IPS-15b (cell line): ENCODE results near the gene SP140L.
"Not testable (repeated sequence)": the region's sequence is repeated elsewhere in the genome, so short reads cannot be mapped to it uniquely, and the experiment has no call there.

Experiments
- H3K27me3 ChIP-seq: one replicate; pipeline ENCODE4 v1.6.1; 2013; ENCODE audit warnings: low read length; ENCODE audit not compliant: control insufficient read depth, insufficient read depth
- H3K36me3 ChIP-seq: one replicate; pipeline ENCODE4 v1.6.1; 2013; ENCODE audit warnings: low read length; ENCODE audit not compliant: control insufficient read depth, insufficient read depth
- H3K4me1 ChIP-seq: one replicate; pipeline ENCODE4 v1.6.1; 2013; ENCODE audit warnings: mild to moderate bottlenecking, low read length; ENCODE audit not compliant: control insufficient read depth, insufficient read depth
- H3K4me3 ChIP-seq: one replicate; pipeline ENCODE4 v1.5.1; 2013; ENCODE audit warnings: low read depth, low read length
- H3K9ac ChIP-seq: one replicate; pipeline ENCODE4 v1.6.1; 2013; ENCODE audit warnings: low read depth, mild to moderate bottlenecking, low read length
- H3K9me3 ChIP-seq: one replicate; pipeline ENCODE4 v1.6.1; 2013; ENCODE audit warnings: mild to moderate bottlenecking, low read length; ENCODE audit not compliant: control insufficient read depth, insufficient read depth

Gene SP140L

DNA sequence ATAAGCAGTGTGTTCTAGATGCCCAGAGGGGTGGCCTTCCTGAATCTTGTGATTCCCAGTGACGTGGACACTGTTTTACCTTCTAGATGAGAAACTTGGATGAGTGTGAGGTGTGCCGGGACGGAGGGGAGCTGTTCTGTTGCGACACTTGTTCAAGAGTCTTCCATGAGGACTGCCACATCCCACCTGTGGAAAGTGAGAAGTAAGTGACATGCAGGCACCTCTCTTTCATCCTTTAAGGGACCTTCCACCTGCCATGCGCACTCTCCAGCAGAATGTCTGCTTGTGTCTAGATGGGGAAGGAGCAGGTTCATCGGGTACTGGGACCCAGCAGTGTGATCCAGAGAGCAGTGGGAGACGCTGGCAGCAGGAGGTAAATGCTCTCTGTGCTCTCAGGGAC lies 73.0 kb downstream of the SP140L start:
- Histone ChIP-seq H3K4me3 (no peak overlapping the region), H3K9ac (no peak overlapping the region), H3K4me1 (no peaks in the 10 kb centered on the region), H3K27me3 (no peaks in the 10 kb centered on the region), H3K9me3 (no peaks in the 10 kb centered on the region), H3K36me3 (no peaks in the 10 kb centered on the region)

DNA sequence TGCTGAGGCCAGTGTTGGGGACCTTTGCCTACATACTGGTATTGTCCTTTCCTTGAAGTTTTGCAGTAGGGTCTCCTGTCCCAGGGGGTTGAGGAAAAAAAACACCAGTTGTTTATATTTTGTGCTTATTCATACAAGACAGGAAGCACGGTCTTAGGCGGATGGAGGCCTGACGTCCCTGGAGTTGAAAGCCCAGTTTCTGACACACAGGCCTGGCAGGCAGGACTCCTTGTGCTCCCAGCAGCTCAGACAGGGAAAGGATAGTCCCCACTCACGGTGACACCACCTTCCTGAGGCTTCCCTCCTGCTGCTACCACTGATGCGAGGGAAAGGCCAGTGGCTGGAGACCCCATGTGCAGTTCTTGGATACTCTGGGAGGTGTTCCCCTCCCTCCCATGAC lies 73.5 kb downstream of the SP140L start:
- H3K9ac ChIP-seq = no peak overlapping the region
- no peaks in the 10 kb centered on the region for H3K27me3 ChIP-seq
- H3K4me1 ChIP-seq = no peaks in the 10 kb centered on the region
- no peak overlapping the region for H3K4me3 ChIP-seq
- no peaks in the 10 kb centered on the region for H3K9me3 ChIP-seq
- H3K36me3 ChIP-seq = no peaks in the 10 kb centered on the region

DNA sequence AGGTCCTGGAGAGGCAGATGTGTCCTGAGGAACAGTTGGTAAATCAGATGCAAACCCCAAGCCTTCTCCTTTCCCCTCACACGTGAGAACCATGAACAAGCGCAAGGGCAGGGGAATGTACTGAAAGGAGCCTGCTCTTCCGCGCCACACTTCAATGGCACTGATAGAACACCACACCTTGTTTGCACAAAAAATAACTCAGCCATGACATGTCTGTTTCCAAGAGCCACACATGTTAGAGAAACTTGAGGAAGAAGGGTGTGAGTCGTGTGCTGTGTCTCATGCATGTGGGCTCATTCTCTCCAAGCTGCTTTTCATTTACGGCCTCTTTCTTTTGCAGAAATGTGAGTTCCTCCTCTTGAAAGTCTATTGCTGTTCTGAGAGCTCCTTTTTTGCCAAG lies 74.0 kb downstream of the SP140L start:
- H3K27me3 ChIP-seq, H3K36me3 ChIP-seq, H3K4me1 ChIP-seq, H3K4me3 ChIP-seq, H3K9ac ChIP-seq, H3K9me3 ChIP-seq: not testable (repeated sequence)

DNA sequence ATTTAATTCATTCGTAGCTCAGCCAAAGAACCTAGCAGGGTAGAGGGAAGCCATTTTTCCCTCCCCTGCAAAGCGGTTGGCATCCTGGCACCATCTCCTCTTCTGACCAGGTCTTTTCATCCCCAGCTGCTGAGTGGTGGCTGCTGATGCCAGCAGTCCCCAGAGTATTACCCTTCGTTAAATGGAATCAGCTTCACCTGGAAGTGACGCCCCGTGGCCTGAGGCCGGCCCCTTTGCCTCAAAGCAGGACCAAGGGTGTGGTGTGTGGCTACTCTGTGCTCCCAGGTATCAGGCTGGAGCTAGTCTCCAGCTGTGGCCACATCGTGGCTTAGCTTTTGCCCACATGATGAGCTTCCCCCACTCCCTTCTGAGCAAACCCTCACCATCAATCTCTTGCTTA lies 76.8 kb downstream of the SP140L start:
- H3K36me3 ChIP-seq = no peaks in the 10 kb centered on the region
- no peak overlapping the region for H3K4me3 ChIP-seq
- H3K9me3 ChIP-seq = no peaks in the 10 kb centered on the region
- no peaks in the 10 kb centered on the region for H3K4me1 ChIP-seq
- H3K27me3 ChIP-seq = no peaks in the 10 kb centered on the region
- no peak overlapping the region for H3K9ac ChIP-seq

DNA sequence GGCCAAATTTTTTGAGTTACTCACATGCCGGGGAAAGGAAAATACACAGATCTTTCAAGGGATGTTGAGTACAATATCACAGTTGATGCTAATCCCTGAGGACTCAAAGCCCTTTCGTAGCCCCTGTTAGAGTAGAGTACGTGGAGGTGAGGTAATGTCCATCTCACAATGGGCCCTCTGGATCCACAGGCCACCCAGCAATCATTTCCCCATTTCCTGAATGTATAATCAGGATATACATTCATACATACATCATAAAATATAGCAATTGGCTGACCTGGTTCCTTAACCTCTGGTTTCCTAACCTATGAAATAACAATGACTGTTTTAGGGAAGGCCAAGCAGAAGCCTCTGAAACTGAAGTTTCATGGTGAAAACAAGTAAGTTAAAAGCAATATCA lies 78.8 kb downstream of the SP140L start:
- H3K4me3 ChIP-seq = no peak overlapping the region
- no peaks in the 10 kb centered on the region for H3K4me1 ChIP-seq
- no peaks in the 10 kb centered on the region for H3K9me3 ChIP-seq
- H3K9ac ChIP-seq = no peak overlapping the region
- H3K27me3 ChIP-seq = peaks cover 14% of the 10 kb centered on the region
- H3K36me3 ChIP-seq = no peaks in the 10 kb centered on the region

DNA sequence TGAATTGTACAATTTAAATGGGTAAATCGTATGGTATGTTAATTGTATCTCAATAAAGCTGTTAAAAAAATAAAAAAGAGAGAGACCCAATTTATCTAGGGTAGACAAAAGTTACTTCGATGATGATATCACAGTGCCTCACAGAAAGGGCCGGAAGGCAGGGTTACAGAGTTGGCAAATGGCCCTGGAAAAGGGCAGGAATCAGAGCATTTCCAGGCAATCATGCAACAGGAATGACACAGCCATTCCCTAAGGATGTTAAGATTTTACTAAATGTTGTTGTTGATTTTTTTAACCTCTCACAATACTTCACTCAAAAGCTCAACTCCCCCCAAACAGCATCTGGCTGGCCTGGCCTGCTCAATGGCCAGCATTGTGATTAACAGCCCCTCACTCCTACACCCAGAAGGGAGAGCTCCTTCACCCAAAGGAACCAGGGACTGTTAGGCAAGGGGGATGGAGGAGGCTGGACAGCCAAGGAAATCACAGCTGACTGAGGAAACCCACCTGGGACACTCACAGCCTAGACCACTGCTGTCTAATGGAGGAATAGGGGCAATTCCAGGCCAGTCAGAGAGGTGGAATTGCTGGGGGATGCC lies 81.3 kb downstream of the SP140L start:
- Histone ChIP-seq H3K27me3 (peaks cover 36% of the 10 kb centered on the region), H3K9ac (no peak overlapping the region), H3K4me3 (no peak overlapping the region)

DNA sequence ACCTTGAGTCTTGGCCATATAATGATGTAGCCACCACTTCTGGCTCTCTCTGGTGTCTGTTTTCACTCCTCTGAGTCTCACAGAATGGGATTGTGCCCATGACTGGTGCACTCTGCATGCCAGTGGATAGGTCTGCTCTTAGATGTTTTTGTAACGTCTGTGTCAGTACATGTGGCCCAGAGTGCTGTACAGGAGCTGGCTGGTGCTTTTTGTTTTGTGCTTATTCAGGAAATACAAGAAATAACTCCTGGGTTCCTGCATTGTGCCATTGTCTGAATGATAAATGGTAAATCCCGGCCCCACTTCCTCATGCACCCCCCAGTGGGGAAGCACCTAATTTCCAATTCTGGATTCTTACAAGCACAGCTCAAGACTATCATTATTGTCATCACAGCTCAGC lies 82.3 kb downstream of the SP140L start:
- not testable (repeated sequence) for H3K4me1 ChIP-seq, H3K9me3 ChIP-seq, H3K4me3 ChIP-seq, H3K36me3 ChIP-seq, H3K9ac ChIP-seq
- peaks cover 36% of the 10 kb centered on the region for H3K27me3 ChIP-seq

More for the DNA sequence above, 81.3 kb downstream of the SP140L start:
- Histone ChIP-seq H3K36me3 (no peaks in the 10 kb centered on the region), H3K9me3 (no peaks in the 10 kb centered on the region), H3K4me1 (no peaks in the 10 kb centered on the region)

DNA sequence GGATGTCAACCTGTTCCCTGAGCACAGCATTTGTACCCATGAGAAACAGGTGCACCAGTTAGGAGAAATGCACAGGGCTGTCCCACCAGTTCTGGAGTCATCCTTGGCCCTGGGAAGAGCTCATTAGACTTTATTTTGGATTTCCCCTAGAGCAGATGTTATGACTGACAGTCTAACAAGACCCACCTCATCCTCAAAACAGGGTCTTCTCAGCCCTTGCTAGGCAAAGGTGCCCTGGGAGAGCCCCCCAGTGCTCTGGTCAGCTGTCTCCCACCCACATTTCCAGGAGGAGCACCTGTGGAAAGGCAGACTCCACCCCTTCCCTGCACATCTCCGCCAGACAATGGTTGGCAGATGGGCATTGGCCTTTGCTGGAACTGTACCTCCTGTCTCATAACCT lies 83.3 kb downstream of the SP140L start:
- peaks cover 36% of the 10 kb centered on the region for H3K27me3 ChIP-seq
- H3K9me3 ChIP-seq = no peaks in the 10 kb centered on the region
- no peaks in the 10 kb centered on the region for H3K4me1 ChIP-seq
- no peak overlapping the region for H3K4me3 ChIP-seq
- no peak overlapping the region for H3K9ac ChIP-seq
- H3K36me3 ChIP-seq = no peaks in the 10 kb centered on the region

DNA sequence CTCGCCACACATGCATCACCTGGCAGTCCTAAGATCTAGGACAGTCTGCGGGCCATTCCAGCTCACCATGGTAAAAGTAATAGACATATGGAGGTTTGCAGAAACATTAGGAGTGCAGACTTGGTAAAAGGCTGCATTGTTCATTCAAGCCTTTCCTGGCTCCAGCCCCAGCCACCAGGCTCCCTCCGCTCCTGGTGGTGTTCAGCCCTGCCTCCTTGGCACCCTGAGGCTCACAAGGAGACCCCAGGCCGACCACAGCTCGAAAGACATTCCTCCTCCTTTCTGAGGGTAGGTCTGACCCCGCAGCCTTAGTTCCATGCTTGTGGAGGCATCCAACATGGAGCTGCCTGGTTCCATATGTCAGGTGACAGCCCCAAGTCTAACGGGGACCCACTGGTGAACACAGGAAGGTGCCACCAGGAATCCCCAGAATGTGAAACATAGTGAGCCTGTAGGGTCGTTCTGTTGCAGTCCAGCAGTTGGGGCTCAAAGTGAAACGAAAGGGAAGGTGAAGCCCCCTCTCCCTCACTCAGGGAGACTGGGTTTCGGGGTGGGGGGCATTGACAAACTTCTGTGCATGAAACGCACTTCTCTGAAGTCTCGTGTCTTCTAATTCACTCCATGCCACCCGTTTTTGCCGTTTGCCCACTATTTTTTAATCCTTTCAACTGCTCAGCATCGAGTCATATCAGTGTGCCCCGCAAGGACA lies 84.0 kb downstream of the SP140L start:
- Histone ChIP-seq H3K4me1 (no peaks in the 10 kb centered on the region), H3K27me3 (peaks cover 36% of the 10 kb centered on the region), H3K9me3 (no peaks in the 10 kb centered on the region), H3K36me3 (no peaks in the 10 kb centered on the region), H3K9ac (no peak overlapping the region), H3K4me3 (peak overlapping the region; percentile 77)

DNA sequence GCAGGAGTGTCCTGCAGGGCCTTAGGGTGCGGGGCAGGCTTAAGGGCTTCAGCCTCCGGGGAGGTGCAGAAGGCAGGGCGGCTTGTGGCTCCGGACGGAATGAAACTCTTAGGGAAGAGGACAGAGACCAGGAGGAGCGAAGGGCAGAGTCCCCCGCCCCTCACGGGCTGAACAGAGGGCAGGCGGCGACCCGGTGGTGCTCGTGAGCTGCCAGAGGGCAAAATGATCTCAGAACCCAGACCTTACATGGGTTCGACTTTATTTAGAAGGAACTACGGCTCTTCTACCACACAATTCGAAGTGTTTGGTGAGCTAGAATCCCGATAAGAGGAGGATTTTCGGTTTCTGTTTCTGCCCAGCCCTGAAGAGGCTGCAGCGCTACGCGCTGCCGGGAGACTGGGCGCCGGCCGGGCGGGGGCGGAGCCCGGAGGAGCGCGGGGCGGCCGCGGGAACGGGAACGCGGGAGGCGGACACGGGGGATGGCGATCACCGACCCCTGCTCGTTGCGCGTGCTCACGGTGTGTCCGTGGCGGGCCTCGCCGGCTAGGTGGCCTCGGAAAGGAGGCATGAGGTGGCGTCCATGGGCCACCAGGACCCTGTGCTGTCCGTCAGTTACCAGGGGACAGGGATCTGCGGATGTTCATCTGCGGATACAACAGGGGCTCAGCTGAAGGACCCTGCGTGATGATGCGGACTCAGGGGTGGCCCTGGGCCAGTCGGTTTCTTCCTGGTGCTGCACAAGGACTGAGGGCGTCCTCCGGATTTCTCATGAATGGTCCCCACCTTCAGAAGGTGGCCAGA lies 84.8 kb downstream of the SP140L start:
- peak overlapping the region; percentile 65 for H3K9ac ChIP-seq
- peaks cover 36% of the 10 kb centered on the region for H3K27me3 ChIP-seq
- no peaks in the 10 kb centered on the region for H3K4me1 ChIP-seq
- no peaks in the 10 kb centered on the region for H3K9me3 ChIP-seq
- H3K4me3 ChIP-seq = peak overlapping the region; percentile 77
- H3K36me3 ChIP-seq = no peaks in the 10 kb centered on the region

DNA sequence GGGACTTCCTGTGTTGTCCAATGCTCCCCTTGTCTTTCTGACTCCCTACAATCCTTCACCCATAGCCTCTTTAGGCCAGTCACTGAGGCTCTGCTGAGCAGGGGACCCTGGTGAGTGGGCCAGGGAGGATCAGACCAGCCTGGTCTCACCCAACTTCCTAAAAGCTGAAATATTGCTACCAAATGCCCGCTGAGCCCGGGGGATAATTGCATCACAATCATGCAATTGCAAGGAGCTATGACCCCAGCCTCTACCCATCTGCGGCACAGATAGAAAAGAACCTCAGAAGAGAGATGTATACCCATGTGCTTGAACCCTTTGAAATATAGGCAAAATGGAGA lies 85.3 kb downstream of the SP140L start:
- H3K4me3 ChIP-seq = peak overlapping the region; percentile 77
- peaks cover 36% of the 10 kb centered on the region for H3K27me3 ChIP-seq
- H3K36me3 ChIP-seq = no peaks in the 10 kb centered on the region
- no peaks in the 10 kb centered on the region for H3K9me3 ChIP-seq
- H3K4me1 ChIP-seq = no peaks in the 10 kb centered on the region
- H3K9ac ChIP-seq = no peak overlapping the region

DNA sequence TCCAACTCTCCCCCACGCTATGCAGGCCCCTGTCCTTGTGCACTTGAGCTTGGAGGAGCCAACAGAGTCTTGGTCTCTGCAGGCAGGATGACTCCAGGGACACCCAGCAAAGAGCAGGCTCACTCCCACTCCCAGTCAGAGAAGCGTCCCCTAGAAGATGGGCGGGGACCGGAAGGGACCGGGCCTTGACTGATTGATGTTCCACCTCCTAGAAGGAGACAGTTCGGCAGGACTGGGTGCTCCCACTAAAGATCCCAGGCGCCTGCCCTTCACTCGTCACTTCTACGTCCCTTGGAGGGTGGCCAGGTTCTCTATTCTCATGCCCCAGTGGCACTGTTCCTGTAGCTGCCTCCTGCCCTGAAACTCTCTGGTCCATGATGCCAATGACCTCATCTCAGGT lies 85.9 kb downstream of the SP140L start:
- no peaks in the 10 kb centered on the region for H3K4me1 ChIP-seq
- H3K9me3 ChIP-seq = no peaks in the 10 kb centered on the region
- peaks cover 36% of the 10 kb centered on the region for H3K27me3 ChIP-seq
- H3K36me3 ChIP-seq = no peaks in the 10 kb centered on the region
- no peak overlapping the region for H3K4me3 ChIP-seq
- no peak overlapping the region for H3K9ac ChIP-seq
